H4 (cell line): ENCODE measurements around the gene GNRHR. TPM values are rescaled to one million over a fixed set of nuclear protein-coding genes. Genes with fewer than 3 reads are reported as not detected.

Experiments used
- DNase-seq: peaks from one replicate; pipeline ENCODE4 v3.0.0-alpha.2; 2015; ENCODE audit warnings: low spot score
- total RNA-seq: library from RNA; depleted of rRNA; stranded (reverse); fragments of >200 nt; shearing (Covaris generic); gene quantifications from 2 replicates; pipeline ENCODE4 v1.2.3, GENCODE V29; 2014; rRNA removed

The GNRHR gene
- total RNA-seq, 1 experiment from 2014 or later: not detected

DNA sequence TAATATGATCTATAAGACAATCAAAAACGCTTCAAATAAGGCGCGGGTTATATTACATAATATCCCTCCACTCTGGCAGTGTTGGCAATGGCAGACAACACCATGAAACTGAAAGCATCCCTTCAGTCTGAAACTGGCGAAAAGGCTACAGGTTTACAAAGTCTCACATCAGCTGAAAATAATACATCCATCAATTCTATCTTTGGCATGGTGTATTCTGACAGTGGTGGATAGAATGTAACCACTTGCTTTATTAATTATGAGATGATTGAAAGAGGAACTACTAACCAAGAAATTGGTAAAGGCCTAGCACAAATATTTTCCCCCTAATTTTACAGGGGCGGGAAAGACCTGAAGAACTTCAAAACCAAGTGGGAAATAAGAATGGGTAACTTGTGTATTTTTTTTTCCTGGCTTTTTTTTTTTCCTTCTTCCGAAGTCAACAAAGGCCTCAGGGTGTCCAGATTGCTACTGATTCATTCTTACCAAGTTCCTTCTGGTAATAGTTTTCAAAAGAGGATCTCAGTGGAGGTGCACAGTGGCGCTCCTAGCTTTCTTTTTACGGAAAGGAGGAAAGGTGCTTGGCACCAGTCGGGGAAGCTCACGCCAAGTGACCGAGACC lies 54.0 kb downstream of the GNRHR start:
- no peak for DNase-seq

- DNase-seq: no peak
Measured at GRCh38 chr4:67699603-67700002, 54.6 kb downstream of the GNRHR start.

DNA sequence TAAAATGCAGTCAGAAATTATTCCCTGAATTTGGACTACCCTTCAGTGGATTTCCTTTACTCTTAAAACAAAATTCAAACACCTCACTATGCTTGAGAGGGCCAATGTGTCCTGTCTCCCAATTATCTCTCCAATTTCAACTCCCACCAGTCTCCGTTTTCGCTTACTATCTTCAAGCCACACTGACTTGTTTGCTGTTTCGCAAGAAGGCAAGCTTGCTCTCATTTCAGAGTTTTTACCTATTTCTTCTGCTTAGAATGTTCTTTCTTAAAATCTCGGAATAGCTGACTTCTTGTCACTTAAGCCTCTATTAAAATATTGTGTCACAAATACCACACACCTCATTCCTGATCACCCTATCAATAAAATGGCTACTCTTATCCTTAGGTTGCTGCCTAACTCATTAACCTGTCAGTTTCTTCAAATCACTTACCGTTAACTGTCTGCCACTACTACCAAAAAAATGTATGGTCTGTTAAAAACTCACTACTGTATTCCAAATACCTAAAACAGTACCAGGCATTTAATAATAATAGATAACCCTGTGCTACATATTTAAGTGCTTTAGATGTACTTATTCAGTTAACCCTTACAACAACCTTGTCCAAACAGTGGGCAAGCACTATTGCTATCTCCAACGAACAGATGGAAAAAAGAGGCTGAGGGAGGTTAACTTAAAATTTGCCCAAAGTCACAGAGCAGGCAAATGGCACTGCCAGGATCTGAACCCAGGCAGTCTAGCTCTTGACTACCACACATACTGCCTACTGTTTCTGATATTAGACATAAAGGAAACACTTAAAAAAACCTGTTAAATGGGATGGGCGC lies 56.1 kb downstream of the GNRHR start:
- no peak for DNase-seq

- DNase-seq: no peak
Measured at GRCh38 chr4:67696061-67696460, 58.1 kb downstream of the GNRHR start.

DNA sequence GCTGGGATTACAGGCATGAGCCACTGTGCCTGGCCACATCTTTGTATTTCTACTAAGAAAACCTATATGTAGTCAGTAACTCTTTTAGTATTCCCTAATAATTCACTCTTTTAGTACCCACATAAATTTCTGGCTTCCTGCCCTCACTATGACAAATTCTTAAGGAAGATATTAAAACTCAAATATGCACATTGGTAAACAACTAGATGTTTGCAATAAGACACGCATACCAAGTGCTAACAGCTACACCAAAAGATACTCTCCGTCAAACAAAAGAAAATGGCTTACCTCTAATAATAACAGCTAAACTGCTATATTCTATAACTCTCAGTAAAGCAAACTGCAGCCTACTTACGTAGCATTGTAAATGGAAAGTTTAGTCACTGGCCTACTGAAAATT lies 59.5 kb downstream of the GNRHR start:
- no peak for DNase-seq

DNA sequence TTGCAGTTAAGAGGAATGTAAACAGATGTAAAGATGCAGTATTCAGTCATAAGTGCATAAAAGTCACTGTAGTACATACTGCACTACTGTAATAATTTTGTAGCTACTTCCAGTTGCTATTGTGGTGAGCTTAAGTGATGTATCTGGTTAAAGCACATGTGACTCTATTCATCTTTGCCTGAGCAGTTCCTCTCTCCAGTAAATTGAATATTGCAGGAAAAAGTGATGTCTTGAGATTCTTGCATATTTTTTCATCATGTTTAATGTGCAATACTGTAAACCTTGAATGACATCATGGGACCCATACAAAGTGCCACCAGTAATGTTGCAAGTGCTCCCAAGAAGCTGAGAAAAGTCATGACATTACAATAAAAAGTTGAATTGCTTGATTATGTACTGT lies 62.9 kb downstream of the GNRHR start:
- DNase-seq: no peak

Other genes with a start within 250 kb of the GNRHR start
- 8.3 and 11.6 TPM in 2 replicates for gene CENPC, start 208.9 kb downstream of the GNRHR start, total RNA-seq
- not detected in 2 replicates for gene STAP1, start 195.7 kb downstream of the GNRHR start, total RNA-seq
- gene UBA6, start 53.2 kb downstream of the GNRHR start, total RNA-seq: 85.9 and 123 TPM in 2 replicates
- gene TMPRSS11D, start 129.6 kb upstream of the GNRHR start, total RNA-seq: 0.04 TPM in 1 of 2 replicates, not detected in the other
- gene TMPRSS11A, start 209.1 kb upstream of the GNRHR start, total RNA-seq: not detected in 2 replicates